GM19099 (cell line): ENCODE measurements around the gene IGSF9B.

Source experiments
- POLR2A ChIP-seq: IDR thresholded peaks from 3 replicates; pipeline ENCODE4 v1.6.1; 2011; ENCODE audit warnings: low read depth; ENCODE audit not compliant: insufficient read length; ENCODE audit errors: extremely low read depth

The IGSF9B gene

DNA sequence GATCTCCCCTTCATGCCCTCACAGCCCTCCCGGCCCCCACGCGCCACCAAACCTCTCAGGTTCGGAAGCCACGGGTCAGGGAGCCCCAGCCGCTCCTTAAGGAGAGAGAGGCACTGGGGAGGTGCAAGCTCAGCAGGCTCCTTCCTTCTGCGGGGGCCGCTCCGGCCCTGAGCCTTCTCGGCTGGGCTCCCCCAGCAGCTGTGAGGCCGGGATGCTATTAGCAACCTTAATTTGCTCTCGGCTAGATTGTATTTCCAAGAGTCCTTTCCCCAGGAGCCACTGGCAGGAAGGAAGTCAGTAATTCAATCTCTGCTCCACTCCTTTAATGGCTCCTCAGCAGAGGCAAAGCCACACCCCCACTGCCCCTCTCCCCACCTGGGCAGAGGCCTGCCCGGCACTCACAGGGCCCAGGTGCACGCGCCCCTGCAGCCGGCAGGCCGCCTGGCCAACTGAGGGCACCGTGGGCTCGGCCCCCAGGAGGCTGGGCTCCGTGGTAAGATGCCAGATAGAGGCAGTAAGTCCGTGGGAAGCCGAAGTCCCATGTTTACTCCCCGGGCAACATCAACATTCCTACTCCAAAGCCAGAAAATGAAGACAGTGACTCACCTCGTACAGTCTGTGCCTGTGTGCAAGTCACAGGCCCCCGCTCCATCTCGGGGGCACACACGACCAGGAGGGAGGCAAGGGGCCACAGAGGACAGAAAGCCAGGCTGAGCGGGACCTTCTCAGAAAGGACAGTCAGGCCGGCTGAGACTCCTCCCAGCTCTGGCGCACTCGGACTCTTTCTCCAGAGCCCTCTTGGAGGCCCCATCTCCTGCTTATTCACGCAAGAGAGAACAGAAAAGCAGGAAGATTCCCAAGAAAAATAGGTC, 5.2 kb downstream of the IGSF9B start:
- no peak for TF ChIP-seq POLR2A

DNA sequence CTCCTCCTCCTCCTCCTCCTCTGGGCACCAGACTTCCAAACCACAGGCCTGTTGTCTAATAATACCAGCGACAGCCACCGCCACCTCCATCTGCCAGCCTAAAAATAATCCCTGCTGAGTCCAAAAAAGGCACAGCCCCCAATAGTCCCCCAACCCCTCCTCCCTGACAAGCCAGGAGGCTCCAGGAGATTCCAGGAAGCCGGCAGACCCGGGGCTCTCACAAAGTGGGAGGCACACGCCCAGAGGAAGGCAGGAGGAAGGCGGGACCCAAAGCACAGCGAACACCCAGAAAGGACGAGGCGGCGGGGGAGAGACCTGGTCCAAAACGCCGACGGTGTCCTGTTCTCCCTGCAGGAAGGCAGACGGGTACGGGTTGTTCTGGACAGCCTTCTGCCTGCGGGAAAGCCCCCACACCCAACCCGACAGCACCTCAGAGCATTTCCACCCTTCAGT, 5.9 kb downstream of the IGSF9B start:
- TF ChIP-seq POLR2A = no peak

DNA sequence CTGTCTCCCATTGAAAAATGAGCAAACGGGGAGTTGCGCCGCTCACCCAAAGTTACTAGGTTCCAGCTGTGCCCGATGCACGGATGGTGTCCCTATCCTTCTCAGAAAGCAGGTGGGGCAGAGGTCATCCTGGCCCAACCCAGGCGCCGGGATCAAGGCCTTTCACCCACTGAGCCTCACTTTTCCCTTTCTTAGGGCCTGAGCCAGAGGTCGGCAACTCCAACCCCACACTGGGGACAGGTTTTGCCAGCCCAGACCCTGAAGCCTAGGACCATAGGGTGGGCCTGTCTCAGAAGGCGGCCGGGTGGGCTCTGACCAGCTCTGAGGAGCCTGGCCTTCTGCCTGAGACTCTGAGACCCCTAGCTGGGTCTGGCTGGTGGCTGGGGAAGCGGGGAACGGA, 6.3 kb downstream of the IGSF9B start:
- TF ChIP-seq POLR2A = no peak

DNA sequence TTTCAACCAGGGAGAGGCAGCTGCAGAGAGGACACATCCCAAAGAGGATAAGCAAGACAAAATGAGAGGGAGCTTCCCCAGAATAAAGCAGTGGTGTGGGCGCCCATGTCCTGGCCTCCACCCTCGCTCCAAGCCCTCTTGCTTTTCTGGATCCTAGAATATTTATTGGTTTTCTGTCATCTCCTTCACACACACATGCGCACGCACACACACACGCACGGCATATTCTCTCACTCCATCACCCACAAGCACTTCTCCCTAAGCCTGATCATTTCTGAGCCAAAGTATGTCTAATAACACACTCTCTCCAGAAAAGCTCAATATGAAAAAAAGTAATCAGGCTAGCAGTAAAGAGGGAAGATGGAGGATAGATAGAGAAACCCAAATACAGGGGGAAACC, 7.6 kb downstream of the IGSF9B start:
- no peak for TF ChIP-seq POLR2A

DNA sequence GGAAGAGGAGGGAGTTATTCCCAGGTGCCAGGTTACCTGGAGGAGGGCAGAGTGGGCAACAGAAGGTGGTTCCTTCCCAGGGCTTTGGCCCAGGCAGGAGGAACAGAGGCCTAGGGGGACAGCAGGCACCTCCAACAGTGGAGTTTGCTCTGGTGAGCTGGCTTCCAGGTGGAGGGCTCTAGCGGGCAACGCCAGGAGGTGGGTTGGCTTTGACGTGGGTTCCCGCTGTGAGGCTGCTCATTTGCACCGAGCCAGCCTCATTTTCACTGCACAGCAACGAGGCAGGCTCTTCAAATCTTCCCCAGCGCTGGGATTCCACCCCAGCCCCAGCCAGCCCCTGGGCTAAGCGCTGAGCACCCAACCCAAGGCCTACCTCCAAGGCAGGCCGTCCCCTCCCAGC, 8.1 kb downstream of the IGSF9B start:
- TF ChIP-seq POLR2A = no peak

DNA sequence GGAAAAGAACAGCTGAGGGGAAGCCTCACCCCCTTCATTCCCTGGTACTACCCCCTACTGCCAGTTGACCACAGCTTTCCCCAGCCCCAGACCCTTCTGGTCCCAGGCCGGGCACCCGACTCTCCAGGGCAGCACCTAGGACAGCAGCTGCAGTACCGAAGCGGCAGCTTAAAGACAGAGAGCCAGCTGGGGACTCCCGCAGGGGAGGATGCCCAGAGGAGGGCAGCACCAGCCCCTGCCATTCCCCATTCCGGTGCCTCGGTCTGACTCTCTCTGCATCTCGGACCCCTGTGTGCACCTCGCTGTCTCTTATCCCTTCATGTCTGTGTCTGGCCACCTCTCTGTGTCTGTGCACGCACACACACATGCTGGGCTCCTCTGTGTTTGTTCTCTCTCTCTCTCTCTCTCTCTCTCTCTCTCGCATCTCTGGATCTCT, 9.4 kb downstream of the IGSF9B start:
- no peak for TF ChIP-seq POLR2A

DNA sequence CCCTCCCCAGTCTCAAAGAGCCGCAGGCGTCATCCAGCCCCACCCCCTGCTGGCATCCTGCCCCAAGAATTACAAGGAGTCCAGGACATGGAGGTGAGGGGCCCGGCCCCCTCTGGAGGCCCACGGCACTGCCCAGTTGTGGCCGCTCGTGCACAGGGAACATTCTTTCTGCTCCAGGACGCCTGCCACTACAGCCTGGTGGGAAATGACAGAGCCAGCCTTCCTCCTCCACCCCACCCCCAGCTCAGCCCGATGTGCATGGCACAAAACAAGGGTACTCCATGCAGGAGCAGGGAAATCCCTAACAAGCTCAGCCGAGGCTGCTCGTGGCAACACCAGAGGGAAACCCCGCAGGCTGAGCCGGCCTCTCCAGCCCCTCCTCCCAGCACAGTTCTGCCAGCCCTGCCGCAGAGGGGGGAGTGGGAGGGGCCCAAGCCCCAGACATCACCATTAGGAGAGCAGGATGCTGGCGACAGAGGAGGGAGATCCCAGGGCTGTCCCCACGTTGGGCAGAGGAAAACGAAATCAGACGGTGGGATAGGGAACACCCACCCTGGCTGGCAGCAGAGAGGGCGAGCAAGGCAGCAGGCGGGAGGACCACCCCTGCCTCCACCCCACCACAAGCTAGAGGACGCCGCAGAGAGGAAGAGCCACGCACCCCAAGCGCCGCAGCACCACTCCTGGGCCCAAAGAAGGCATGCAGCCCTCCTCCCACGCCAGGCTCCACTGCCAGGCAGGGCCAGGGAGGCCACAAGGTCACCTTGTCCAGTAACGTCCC, 10.0 kb downstream of the IGSF9B start:
- no peak for TF ChIP-seq POLR2A

DNA sequence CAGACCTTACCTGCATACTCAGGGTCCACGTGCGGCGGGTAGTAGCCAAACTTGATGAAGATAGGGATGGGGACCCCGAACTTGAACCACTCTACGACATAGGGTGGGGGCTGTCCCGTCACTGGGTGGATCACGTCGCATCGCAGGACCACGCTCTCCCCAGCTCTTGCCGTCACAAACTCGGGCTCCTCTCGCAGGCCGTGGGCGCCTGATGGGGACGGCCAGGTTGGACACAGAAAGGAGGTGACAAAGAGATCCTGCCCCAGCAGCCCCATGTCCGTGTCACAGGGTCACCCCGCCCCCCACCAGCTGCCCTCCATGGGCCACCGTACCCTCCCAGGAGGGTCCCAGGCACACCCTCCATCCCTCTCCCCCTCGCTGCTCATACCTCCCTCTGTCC, 10.7 kb downstream of the IGSF9B start:
- TF ChIP-seq POLR2A = no peak

DNA sequence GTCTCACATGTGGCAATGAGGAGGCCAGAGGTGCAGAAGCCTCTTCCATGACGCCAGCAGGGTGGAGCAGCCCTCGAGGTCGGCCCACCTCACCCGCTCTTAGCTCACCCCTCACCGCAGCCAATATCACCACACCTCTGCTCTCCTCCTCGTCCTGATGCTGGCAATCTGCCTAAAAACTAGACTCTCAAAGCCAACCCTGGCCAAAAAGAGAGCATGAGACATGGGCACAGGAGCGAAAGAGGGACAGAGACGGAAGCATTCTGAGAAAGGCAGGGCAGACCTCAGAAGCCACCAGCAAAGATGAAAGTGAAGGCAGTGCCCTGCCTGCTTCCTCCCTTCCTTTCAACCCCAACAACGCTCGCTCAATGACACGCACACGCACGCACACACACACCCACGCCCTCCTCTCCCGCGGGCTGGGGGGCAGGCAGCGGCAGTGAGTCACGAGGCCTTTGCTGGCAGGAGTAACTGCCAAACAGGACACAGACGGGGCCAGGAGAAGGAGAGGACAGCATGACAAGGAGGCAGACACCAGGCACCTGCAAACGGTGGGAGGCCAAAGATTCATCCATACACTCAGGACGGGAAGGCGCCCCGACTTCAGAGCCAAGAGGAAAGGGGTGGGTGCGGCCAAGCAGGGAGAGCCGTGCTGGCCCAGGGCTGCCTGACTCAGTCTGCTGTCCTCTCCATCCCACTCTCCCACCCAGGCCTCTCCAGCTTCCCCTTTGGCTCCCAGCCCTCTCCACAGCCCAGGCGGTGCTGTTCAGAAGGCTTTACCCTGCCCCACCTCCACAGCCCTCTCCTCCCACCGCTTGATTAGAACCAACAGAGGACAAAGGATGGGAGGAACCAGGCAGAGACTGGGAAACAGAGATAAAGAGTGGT, 11.4 kb downstream of the IGSF9B start:
- TF ChIP-seq POLR2A = no peak

DNA sequence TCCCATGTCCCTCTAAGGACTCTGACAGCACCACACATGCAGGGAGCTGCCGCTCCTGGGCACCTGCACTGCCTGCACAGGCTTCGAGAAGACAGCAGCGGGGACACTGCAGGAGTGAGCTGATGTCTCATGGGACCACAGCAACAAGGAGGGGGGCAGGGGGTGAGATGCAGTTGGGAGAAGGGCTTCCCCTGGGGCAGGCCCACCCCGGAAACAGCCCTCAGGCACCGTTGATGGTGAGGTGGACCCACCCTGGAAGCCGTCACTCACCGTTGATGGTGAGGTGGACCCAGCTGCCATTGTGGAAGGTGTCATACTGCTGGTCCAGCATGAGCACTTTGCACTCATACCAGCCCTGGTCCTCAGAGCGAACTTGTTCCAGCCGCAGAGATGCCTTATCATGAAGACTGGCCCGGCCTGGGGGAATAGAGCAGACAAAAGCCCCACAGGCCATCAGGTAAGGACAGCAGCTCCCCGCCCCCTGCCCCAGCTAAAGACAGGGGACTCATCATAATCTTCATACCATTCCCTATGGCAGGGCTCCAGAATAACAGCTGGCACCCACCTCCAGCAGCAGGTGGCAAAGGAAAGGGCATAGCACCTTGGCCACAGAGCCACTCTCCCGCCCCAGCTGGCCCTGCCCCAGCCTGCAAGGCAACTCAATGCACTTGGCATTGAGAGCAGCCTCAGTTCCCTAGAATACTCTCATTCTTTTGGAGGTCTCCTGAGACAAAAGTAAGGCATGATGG, 12.6 kb downstream of the IGSF9B start:
- no peak for TF ChIP-seq POLR2A

DNA sequence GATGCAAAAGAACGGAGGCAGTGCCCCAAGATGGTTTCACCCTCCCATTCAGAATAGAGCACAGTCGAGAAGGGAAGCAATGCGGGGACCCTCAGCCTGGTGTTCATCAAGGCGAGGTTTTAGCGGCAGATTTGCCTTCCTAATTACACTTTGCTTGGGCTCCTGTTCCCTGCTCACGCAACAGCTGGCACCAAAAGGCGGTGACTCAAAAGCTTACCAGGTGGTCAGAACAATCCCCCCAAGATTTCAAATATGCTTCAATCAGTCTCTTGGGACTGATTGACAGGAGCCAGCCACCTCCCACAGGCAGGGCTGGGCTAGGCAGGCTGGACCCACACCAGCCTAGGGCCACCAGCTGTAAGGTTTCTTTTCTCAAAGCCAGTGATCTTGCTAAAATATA, 14.2 kb downstream of the IGSF9B start:
- TF ChIP-seq POLR2A = no peak

DNA sequence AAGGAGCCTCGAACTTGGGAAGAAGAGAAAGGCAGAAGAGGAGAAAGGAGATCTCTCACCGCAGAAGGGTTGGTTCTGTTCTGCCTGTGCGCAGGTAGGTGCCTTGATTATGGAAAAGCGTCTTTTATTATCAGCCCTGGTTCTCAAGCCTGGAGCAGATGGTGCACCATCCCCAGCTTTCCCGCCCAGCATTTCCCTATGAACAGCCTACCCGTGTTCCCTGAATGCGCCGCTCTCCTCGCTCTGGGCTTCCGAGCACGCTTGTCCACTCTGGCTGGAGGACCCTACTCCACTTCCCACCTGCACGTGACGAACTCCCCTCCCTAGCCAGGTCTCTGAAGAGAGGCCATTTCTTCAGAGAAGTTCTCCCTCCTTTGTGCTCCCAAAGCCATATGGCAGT, 15.2 kb downstream of the IGSF9B start:
- no peak for TF ChIP-seq POLR2A

DNA sequence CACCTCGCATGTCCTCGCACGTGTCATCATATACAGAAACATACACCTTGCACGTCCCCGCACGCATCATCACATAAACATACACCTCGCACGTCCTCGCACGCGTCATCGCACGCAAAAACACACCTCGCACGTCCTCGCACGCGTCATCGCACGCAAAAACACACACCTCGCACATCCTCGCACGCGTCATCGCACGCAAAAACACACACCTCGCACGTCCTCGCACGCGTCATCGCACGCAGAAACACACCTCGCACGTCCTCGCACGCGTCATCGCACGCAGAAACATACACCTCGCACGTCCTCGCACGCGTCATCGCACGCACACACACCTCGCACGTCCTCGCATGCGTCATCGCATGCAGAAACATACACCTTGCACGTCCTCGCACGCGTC, 16.7 kb downstream of the IGSF9B start:
- no peak for TF ChIP-seq POLR2A

DNA sequence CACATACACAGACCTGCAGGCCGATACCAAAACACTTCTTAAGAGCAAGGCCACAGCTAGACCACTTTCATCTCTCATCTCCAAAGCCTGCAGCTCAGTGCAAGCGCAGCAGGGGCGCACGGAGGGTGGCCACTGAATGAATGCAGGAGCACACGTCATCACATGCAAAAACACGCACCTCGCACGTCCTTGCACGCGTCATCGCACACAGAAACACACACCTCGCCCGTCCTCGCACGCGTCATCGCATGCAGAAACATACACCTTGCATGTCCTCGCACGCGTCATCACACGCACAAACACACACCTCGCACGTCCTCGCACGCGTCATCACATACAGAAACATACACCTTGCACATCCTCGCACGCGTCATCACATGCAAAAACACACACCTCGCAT, 17.2 kb downstream of the IGSF9B start:
- TF ChIP-seq POLR2A = no peak

DNA sequence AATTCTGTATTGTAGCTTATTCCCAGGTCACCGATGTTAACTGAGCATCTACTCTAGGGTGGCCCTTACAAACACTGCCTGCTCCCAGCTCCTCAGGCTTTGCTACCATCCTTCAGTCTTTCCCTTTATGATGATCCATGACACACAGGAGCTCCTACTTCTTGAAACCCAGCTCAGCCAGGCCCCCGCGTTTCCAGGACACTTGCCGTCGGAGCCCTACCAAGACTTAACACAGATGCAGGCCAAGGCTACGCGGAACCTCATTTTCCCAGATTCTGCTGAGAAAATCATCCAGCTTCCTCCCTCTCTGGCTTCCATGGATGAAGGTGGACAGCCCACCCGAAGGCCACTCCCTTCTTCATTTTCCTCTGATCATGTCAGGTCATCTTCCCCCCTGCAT, 18.6 kb downstream of the IGSF9B start:
- TF ChIP-seq POLR2A = no peak

DNA sequence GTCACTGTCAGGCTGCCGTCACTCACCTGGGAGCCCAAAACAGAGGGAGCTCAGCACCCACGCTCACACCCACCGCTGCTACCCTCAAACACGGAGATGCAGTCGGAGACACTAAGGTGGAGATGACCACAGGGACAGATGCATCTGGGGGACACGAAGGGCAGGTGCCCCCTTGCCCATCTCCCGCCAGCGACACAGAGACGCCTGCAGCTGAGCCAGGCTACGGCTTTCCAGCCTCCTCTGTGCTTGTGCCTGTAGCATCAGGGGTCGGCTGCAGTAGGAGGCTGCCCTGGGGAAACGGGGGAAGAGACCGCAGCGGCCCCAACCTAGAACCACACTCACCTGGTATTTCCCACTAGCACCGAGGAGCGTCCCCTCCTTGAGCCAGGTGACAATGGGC, 19.3 kb downstream of the IGSF9B start:
- no peak for TF ChIP-seq POLR2A
